HG02852 (cell line): ENCODE results near the gene PRDM16.

Experiments
- ATAC-seq: cut with Tn5 transposase; IDR thresholded peaks from one replicate; pipeline ENCODE4 v1.9.1; 2021; ENCODE audit warnings: mild to moderate bottlenecking, moderate library complexity; ENCODE audit not compliant: unreplicated experiment

Gene PRDM16

GRCh38 chr1:3418600-3418999 is 349.6 kb downstream of the PRDM16 start:
- ATAC-seq = no peak

- no peak for ATAC-seq
These were observed 350.6 kb downstream of the PRDM16 start for GRCh38 chr1:3419415-3420204.

DNA sequence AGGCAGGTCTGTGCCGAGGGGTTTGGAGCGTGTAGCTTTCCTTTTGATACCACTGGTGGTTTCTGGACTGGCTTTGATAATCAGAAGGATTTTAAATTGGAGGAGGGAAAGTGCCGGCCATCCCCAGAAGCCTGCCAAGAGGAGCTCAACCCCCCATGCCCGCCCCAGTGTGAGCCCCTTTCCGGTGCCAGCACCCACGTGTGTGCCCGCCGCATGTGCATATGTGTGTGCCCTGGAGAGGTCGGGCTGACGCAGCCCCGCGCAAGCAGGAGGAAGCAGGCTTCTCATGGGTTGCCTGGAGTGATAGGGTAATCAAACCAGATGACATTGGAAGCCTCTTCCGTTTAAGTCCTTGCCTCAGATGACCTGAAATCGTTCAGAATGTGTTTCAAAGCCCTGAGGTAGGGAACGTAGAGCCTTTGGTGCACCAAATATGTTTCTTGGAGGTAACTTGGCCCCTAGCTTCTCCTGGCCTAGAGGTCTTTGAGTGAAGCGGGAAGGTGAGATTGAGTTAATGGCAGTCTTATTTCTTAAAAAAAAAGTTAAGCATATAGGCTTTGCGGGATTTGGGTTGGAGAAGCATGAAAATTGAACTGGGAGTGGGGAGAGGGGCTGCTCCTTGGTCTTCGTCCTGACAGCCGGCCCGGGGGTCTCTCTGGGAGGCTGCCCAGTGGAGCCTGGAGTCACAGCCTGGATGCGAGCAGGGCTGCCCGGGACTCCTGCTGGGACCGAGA is 351.4 kb downstream of the PRDM16 start:
- ATAC-seq = no peak

DNA sequence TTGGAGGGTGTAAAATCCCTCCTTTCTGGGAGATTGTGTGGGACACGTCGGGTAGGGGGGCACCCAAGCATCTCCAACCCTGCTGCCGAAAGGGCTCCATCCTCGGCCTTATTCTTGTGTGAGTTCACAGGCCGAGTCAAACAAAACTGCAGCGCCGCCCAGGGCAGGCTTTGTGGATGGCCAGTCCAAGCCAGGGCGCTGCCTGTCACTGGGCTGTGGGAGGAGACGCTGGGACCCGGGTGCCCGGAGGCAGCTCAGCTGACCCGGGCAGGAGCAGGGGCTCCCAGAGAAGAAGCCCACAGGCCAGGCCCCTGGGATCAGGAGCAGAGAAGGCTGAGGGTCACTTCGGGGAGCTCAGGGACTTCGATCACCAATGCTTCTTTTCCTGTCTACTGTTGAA is 353.6 kb downstream of the PRDM16 start:
- ATAC-seq = no peak

- ATAC-seq = no peak
These were observed 354.3 kb downstream of the PRDM16 start for GRCh38 chr1:3423245-3423829.

DNA sequence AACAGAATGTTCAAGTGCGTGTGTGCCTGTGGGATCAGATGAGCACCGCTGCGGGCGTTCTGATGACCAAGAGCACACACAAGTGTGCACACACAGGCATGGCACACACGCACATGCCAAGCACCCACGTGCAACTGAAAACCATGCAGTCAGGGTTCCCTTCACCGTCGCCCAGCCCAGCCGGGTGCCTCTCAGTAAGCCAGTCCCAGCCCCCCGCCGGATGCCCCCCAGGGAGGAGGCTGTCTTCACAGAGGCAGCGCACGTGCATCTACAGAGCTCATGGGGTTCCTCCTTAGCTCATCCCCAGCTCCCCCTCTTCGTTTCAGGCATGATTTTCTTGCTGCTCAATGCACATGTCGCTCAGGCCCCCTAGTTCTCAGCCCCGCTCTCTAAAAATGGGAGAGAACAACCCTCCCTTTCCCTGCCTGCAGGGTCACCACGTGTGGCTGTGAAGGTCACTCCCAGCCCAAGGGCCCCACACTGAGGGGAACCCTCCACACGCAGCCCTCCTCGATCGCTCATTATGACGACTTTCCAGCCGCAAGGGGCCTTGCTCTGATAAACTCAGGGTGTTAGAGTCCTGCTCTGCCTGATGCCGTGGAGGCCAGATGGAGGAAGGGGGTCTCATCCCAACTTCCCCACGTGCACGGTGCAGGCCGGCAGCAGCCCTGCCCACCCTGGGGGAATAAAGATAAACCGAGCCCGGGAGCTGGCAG is 355.1 kb downstream of the PRDM16 start:
- no peak for ATAC-seq

DNA sequence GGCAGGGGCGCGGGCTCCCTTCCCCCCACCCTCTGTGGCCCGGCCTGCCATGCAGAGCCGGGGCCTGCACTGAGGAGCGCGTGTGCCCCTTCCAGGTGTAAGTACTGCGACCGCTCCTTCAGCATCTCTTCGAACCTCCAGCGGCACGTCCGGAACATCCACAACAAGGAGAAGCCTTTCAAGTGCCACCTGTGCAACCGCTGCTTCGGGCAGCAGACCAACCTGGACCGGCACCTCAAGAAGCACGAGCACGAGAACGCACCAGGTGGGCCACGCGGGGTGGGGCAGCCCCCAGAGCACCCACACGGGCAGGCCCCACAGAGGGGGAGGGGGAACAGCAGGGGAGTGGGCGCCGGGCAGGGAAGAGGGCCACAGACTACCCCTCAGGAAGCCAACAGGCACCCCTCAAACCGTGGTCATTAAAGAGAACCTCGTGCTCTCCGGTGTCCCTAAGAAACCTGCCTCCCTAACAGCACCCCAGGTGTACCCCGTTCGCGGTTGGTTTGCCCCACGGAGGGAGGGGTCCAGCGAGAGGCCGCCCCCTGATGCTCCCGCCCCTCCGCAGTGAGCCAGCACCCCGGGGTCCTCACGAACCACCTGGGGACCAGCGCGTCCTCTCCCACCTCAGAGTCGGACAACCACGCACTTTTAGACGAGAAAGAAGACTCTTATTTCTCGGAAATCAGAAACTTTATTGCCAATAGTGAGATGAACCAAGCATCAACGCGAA is 356.6 kb downstream of the PRDM16 start:
- no peak for ATAC-seq

GRCh38 chr1:3426956-3427535 is 358.0 kb downstream of the PRDM16 start:
- ATAC-seq = no peak

- no peak for ATAC-seq
These were observed 359.0 kb downstream of the PRDM16 start for GRCh38 chr1:3427711-3428704.

DNA sequence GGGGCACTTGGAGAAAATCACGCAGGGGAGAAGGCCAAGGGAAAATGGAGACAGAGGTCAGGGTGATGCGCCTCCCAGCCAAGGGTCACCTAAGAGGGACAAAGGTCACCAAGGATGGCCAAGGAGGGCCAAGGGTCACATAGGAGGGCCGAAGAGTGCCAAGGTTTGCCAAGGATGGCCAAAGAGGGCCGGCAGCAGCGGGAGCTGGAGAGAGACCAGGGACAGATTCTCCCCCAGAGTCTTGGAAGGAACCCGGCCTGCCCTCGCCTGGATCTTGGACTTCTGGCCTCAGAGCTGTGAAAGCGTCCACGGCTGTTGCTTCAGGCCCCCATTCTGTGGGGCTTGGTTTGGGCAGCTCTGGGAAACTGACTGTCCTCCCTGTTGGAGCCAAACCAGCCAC is 359.9 kb downstream of the PRDM16 start:
- no peak for ATAC-seq

DNA sequence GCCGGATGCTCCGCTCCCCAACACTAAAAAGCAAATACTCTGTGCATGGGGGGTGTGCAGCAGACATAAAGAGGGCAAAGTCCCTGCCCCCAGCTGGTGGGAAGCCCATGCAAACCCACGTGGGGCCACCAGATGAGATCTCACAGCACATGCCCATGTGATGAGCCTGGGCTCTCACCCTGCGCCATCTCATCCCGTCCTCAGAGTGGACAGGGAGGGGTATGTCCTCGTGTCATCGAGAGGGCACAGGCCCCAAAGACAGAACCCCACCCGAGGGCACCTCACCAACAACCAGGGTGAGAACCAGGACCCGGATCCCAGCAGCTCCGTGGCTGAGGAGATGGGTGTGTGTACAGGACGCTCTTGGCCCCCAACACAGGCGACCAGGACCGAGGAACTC is 360.3 kb downstream of the PRDM16 start:
- no peak for ATAC-seq

DNA sequence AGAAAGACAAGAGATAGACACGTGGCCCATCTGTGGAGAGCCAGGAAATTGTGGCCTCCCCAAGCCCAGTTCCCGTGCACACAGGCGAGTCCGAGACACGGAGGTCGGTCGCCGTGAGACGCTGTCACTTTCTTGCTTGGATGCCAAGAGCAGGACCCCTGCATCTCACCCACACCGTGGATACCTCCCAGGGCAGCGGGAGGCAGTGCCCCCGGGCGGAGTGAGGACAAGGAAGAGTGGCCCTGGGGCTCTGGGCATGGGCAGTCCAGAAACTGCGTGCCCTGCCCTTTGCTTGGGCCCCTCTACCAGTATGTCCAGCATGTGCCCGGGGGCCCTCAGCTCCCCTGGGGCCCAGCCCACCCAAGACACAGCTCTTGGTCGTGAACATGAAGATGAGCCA is 360.8 kb downstream of the PRDM16 start:
- no peak for ATAC-seq

- no peak for ATAC-seq
These were observed 361.4 kb downstream of the PRDM16 start for GRCh38 chr1:3430406-3430805.

GRCh38 chr1:3430820-3431219 is 361.8 kb downstream of the PRDM16 start:
- ATAC-seq = no peak

DNA sequence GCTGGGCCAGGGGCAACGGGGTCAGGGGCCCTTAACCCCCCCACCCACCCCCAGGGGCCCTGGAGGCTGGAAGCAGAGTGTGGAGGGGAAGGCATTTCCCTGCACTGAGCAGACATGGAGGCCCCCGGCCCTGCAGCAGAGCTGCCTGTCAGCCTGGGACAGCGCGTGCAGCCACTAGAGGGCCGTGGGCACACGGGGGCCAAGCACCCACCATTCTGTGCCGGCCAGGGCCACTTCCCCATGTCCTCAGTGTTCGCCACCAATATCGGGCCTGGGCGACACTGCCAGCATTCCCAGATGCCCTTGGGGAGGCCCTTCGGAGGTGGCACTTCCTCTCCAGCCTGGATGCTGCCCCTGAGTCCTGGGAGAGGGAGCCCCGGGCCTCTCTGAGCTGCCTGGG is 362.3 kb downstream of the PRDM16 start:
- ATAC-seq = no peak

- ATAC-seq = no peak
These were observed 362.7 kb downstream of the PRDM16 start for GRCh38 chr1:3431686-3432085.

DNA sequence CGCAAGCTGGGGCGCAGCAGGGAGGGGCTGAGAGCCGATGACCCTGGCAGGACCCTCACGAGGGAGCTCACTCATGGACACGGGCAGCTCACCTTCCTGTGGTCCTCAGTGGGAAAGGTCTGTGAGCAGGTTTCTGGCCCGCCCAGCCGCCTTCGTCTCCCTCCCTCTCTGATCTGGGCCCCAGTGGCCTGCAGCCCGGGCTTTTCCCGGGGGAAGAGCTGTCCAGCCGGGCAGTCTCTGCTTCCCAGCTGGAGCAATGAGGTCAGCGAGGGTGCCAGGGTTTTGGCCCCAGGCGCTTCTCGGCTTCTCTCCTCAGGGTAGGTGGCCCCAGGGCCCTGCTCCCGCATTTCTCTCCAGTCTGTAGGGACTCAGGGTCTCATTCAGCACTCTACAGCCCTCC is 363.3 kb downstream of the PRDM16 start:
- ATAC-seq = no peak

DNA sequence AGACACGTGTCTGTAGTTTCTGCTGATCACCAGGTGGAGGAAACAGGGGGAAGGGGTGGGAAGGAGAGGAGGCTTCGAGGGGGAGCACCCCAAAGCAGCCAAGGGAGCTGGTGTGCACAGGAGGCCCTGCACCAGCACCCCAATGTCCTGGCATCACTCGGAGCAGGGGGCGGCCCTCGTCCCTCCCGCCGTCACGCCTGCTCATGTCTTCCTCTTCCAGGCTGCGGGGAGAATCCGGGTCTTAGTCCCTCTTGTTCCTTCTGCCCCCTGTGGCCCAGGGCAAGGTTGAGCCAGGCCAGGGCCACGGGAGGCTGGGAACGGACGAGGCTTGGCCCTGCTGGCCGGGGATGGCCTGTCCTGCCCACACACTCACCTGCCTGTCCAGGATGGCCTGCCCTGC is 364.1 kb downstream of the PRDM16 start:
- ATAC-seq = no peak
